HG03139 (cell line): ENCODE data around the gene BABAM2.
"Not testable (repeated sequence)": the region's sequence is repeated elsewhere in the genome, so short reads cannot be mapped to it uniquely, and the experiment has no call there.

Source experiments
- ATAC-seq: cut with Tn5 transposase; IDR thresholded peaks from one replicate; pipeline ENCODE4 v1.9.1; 2021; ENCODE audit not compliant: unreplicated experiment

BABAM2 gene

DNA sequence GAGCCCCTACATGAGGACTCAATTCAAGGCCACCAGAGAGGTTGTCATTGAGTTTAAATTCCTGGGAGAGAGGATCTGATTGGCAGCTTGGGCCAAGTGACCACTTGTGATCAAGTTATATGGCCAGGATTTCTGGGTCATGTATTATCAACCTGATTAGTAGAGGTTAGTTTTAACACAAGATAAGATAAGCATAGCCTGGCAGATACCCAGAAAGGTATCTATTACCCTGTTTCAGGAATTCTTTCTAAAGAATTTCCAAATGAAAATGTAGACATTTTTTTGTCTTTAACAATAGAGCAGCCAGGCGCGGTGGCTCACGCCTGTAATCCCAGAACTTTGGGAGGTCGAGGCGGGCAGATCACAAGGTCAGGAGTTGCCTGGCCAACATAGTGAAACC is 50.5 kb downstream of the BABAM2 start:
- no peak for ATAC-seq

DNA sequence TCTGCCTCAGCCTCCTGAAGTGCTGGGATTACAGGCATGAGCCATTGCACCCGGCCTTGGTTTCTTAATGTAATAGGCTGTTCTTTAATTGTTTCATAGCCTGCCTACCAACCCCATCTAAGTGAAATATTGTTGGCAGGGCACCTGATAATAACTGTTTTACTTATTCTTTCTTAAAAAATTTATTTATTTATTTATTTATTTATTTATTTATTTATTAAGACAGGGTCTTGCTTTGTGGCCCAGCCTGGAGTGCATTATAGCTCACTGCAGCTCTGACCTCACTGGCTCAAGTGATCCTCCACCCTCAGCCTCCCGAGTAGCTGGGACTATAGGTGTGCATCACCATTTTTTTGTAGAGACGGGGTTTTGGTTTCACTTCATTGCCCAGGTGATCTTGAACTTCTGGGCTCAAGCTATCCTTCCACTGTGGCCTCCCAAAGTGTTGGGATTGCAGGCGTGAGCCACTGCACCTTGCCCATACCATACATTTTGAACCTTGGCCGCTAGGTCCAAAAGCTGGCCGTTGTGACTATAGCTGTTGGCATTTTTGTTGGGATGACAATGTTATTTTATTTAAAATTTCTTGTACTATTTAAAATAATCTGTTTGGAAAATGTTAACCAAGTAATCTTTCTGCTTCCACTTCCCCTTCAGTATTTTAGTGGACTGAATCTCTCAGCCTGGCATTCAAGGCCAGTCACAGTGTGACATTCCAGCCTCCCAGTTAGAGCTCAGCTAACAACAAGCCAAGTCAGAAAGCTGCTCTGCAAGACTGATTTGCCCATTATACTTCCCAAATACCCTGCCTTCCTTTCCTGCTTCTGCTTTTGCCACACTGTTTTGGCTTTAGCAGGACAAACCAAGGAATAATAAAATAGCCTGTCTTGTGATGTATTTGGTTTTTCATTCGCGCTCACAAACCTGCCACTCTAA is 52.4 kb downstream of the BABAM2 start:
- ATAC-seq, result no peak

DNA sequence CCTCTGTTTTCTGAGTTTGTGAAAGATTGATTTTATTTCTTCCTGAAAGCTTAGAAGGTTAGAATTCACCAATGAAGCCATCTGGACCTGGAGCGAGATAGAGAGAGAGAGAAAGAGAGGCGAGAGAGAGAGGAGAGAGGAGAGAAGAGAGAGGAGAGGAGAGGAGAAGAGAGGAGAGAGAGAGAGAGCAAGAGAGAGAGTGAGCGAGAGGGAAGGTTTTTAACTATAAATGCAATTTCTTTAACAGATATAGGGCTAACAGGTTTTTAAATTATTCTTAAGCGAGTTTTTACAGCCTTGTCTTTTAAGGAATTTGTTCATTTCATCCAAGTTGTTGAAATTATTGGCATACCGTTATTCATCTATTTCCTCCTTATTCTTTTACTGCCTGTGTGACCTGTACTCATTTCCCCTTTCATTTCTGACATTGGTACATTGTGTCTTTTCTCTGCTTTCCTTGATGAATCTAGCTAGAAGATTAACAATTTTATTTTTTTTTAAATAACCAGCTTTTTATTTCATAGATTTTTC is 56.1 kb downstream of the BABAM2 start:
- no peak for ATAC-seq

DNA sequence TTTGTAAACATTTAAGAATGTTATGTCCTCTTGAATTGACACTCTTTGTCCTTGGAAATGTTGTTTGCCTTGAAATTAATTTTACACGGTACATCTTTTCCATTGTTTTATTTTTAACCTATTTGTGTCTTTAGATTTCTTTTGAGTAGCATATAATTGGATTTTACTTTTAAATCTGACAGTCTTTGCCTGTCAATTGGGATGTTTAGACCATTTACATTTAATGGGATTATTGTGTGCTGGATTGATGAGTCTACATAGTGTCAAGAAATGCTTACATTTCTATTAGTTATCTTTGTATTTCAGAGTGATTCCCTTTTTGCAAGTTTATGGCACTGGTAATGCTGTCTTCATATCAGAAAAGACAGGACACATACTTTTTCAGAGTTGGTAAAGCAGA is 61.5 kb downstream of the BABAM2 start:
- ATAC-seq, result no peak

DNA sequence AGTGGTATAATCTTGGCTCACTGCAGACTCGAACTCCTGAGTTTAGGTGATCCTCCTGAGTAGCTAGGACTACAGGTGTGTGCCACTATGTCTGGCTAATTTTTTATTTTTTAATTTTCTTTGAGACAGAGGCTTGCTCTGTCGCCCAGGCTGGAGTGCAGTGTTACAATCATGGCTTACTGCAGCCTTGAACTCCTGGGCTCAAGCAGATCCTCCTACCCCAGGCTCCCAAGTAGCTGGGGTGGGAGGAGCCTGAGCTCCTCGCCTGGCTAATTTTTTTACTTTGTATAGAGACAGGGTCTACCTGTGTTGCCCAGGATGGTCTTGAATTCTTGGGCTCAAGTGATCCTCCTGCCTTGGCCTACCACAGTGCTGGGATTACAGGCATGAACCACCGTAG is 62.5 kb downstream of the BABAM2 start:
- no peak for ATAC-seq

DNA sequence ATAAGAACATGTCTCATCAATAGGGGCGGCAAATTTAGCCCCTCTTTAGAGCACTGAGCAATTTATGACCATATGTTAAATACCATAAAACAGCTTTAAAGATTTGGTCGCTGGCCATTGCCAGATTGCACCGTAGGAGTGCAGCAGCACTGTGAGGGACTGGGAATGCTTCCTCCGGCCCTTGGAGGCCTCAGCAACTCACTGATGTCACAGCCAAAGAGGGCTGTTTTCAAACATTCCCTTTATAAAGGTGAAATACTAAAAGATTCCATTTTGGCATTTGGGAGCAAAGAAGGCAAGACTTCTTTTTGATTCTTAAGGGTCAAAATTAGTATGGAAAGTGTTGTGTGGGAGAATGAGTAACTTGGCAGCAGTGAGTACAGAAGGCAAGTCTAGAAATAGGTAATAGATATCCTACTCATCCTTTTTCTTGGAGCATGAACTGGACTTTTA is 63.7 kb downstream of the BABAM2 start:
- ATAC-seq, result no peak

DNA sequence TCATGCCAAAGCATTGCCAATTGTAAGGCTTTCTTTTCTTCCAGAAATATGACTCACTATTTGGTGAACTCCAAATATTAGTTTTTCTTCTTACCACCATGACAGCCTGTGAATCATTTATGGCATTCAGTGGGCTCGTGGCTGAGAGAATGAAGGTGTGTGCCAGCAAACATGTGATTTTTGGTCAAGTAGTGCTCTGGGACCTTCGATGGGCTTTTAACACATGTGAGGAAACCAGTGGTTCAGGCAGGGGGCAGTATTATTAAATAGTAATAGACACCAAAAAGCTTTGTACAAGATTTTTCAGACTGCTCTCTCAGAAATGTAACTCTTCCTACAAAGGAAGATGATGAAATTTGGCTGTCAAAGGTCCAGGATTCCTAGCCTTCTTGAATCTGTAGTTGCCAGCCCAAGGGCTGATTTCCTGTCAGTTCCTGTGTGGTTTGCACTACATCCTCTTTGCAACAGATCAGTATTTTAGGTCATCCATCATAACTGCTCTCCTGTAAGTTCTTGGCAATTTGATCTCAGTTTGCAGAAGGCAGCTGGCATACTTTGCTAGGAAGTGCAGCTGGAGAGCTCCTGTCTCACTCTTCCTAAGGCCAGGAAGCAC is 64.3 kb downstream of the BABAM2 start:
- no peak for ATAC-seq

DNA sequence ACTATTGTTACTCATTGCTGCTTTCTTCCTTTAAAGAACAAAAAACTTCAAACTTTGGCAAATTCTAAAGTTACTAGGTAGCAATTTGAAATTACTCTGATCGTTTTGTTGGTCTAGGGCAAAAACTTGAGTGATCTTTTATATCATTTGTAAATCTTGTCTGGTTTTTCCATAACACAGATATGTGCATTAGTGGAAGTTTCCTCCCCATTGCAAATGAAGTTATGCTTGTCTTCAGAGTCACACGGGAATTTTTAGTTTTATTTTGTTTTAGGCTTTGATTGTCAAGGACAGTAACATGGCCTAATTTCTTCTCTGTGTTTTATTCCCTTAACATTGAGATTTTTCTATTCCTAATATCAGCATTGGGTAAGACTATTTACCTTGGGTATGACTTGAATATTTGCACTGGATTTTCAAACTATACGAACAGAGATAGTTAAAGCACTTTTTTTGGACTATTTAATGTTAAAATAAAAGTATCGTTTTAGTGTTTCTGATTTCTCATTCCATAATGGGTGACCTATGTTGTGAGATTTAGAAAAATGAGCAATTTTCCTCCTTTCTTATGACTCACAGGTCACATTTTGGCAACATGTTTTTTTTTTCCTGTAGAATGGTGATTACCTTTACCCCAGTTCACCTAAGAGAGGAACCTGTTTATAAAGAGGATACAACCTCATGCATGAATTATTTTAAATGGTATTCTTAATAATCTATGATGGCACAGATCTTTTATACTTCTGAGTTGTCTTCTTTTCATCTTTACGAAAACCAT is 65.0 kb downstream of the BABAM2 start:
- ATAC-seq, result no peak

DNA sequence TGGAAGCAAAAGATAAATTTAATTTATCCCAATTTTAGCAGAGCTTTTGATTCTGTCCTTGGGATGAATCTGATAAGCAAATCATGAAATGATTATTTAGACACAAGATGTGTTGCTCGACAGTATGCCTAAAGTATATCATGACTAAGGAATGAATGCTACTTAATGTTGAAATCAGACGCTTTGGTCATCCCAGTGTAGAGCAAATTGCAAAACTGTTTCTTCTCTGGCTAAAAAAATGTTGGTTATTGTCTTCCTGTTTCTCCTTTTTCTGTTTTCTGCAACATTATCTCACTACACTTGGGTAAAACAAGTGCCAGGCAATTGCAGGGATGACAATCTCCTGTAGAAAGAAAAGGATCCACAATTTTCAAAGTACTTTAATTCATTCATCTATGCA is 66.4 kb downstream of the BABAM2 start:
- no peak for ATAC-seq

DNA sequence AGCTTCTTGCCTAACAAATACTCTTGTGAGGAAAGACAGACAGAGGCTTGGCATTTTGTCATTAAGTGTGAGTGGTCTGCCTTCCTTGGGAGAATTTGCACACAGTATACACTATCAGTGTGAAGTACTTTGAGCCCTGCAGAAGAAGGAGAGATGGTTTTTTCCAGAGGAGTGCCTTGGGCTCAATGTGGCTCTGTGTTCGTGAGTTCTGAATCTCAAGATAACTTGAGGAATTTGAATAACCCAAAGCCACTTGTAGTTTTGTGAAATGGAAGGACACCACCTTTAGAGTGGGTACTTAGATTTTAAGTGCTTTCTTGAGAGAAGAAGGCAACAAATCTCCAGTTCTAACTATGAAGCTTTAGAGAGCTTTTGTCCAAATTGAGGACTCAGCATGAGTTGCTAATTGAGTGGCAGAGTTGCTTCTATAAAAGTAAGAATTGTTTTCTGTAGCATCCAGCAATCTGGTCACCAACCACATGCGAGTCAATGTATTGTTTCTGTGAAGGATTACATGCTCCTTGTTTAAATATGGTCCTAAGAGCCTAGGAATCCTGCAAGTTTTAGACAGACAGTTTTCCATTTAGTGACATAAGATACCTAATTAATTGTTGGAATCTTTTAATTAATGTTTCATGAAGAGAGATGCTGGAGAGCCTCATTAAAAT is 68.3 kb downstream of the BABAM2 start:
- ATAC-seq, result no peak

DNA sequence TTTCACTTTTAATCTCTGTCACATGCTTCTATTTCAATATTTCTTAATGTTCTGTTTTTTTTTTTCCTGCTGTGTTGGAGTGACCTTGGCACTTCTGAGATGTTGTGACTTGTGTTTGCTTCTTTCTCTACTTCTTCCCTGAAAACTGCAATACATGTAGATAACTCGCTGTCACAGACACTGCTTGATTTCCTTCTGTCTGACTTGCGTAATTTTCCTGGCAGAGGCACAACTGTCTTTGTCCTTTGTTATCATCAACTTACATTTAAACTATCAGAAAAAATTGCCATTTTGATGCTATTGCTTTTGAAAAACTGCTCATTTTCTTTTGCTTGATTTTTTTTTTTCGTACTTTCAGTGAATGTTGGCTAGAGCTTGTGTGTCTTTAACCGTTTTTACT is 69.0 kb downstream of the BABAM2 start:
- no peak for ATAC-seq

DNA sequence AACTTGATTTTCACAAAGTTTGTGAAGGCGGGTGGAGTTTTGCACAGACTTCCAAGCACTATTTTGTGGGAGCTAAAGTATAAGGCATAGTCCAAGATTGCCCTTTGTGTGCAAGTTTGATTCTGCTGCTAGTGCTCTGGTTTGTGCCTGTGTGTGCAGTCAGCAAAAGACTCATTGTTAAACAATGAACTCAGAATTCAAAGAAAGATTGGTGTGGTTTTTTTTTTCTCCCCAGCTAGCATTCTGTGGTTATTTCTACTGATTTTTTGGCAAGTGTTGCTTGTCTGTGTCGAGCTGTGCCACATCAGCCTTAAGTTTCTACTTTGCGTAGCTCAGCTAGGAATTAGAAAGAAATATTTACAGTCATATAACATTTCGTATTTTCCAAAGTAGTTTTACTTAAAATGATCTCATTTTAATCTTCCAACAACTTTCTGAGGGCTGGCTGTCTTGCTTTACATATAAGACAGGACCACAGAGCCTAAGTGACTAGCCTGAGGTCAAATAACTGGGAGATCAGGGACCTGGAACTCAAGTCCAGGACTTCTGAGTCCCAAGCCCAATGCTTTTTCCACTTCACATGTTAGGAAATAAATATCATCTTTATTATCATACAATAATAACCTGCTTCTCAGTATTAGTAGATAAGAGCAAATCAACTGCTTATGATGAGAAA is 69.8 kb downstream of the BABAM2 start:
- ATAC-seq, result no peak

DNA sequence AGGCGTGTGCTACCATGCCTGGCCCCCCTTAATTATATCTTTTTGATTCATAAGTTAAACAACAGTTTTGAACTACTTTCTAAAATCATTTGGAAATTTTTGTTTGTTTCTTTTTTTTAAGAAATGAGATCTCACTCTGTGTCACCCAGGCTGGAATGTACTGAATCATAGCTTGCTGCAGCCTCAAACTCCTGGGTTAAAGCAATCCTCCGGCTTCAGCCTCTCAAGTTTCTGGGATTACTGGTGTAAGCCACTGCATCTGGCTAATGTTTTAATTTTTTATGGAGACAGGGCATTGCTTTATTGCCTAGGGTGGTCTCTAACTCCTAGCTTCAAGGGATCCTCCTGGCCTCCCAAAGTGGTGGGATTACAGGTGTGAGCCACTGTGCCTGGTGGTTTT is 71.5 kb downstream of the BABAM2 start:
- no peak for ATAC-seq

DNA sequence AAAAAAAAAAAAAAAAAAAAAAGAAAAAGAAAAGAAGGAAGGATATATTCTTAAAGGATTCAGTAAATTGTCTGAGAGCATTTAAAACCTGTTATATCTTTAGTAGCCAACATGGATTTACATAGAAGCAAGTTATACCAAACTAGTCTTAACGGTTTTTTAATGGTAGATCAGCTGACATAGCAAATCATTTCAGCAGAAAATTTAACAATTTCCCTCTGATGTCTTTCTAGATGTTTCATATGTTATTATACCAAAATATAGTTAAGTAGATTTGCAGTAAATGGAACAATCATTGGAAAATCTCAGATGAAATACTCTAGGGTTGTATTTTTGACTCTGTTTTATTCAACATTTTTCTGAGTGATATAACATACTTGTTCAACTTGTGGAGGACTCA is 72.9 kb downstream of the BABAM2 start:
- no peak for ATAC-seq

DNA sequence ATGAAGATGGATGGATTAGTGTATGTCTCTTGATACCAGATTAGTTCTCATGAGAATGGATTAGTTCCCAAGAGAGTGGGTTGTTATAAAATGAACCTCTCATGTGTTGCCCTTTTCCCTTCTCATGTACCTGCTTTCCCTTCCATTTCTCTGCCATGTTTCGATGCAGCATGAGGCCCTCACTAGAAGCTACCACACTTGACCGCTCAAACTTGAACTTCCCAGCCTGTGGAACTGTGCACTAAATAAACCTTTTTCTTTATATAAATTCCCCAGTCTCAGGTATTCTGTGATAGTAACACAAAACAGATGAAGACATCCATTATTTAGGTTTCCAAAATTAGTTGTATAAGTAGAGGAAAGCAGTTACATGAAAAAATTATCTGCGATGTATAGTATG is 73.5 kb downstream of the BABAM2 start:
- no peak for ATAC-seq

DNA sequence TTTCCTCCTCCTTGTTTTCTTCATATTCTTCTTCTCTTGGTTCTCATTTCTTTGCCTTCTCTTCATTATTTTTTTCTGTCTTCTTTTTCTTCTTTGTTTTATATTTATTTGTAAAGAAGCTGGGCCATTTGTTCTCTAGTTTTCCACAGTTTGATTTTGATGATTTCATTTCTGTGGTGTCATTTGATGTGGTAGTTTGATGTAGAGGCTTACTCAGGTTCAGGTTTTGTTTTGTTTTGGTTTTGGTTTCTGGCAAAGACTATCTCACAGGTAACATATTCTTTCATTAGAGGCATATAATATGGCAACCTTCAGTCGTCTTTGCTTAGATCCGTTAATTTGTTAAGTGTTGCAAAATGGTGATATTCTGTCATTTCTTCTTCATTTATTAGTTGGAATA is 75.3 kb downstream of the BABAM2 start:
- no peak for ATAC-seq

DNA sequence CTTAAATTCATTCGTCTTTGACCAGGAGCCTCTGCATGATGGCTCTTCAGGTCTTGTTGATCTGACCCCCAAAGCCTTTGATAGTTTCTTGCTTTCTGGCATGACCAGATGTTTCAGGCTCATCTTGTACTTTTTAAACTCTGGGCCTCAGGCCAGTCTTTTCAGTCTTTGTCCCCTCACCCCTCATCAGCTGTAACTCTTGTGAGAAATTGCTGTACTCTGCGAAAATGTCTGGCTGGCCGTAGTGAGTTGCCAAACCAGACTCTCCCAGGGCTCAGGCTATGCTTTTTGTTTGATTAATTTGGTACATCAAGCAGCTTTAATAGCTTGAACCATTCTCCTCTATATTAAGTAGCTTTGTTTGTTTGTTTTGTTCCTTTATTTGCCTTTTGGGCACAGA is 75.9 kb downstream of the BABAM2 start:
- no peak for ATAC-seq

DNA sequence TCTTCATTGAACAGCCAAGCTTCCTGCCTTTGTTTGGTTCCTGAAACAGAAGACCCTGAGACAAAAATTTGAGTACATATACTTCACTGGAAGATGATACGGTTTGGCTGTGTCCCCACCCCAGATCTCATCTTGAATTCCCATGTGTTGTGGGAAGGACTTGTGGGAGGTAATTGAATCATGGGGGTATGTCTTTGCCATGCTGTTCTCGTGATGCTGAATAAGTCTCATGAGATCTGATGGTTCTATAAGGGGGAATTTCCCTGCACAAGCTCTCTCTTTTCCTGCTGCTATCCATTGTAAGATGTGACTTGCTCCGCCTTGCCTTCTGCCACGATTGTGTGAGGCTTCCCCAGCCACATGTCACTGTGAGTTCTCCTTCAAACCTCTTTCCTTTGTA is 76.5 kb downstream of the BABAM2 start:
- no peak for ATAC-seq

DNA sequence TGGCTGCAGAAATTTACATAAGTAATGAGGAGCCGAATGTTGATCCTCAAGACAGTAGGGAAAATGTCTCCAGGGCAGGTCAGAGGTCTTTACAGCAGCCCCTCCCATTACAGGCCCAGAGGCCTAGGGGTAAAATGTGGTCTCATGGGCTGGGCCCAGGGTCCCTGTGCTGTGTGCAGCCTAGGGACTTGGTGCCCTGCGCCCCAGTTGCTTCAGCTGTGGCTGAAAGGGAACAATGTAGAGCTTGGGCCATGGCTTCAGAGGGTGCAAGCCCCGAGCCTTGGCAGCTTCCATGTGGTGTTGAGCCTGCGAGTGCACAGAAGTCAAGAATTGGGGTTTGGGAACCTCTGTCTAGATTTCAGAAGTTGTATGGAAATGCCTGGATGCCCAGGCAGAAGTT is 77.5 kb downstream of the BABAM2 start:
- not testable (repeated sequence) for ATAC-seq

DNA sequence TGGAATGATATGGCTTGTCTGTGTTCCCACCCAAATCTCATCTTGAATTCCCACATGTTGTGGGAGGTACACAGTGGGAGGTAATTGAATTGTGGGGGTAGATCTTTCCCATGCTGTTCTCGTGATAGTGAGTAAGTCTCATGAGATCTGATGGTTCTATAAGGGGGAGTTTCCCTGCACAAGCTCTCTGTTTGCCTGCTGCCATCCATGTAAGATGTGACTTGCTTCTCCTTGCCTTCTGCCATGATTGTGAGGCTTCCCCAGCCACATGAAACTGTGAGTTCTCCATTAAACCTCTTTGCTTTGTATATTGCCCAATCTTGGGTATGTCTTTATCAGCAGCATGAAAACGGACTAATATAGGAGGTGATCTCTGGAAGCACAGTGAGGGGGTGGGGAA is 78.4 kb downstream of the BABAM2 start:
- ATAC-seq, result not testable (repeated sequence)
